ENCODE results near the gene PAX1. TPM values are rescaled to one million over a fixed set of nuclear protein-coding genes. Genes with fewer than 3 reads are reported as not detected.

The PAX1 gene
- total RNA-seq, 1 experiment from 2014 or later: not detected

- no peak overlapping the region for H3K27ac Mint-ChIP-seq (ENCODE audit: unreplicated experiment)
- H3K9me3 Mint-ChIP-seq (ENCODE audit: low read depth, unreplicated experiment): no peaks in the 10 kb centered on the region
- H3K36me3 Mint-ChIP-seq (ENCODE audit: insufficient read depth, unreplicated experiment): no peaks in the 10 kb centered on the region
- TF ChIP-seq CTCF (IDR thresholded peaks at IDR 0.05; ENCODE audit: unreplicated experiment): no peak
- no TSS peak for BruUV-seq (replicated peaks)
- intact Hi-C loops (cut with micrococcal nuclease; ENCODE audit: unreplicated experiment): loop anchor here (5.0 kb wide), 1 partner anchor 598 kb away; no protein-coding TSS in a partner anchor
- no peak for DNase-seq
- CTCF ChIA-PET: no interaction called here
- peaks cover 13% of the 10 kb centered on the region for H3K27me3 Mint-ChIP-seq (ENCODE audit: unreplicated experiment)
- H3K4me3 Mint-ChIP-seq (ENCODE audit: low read depth, unreplicated experiment): no peak overlapping the region
- no peaks in the 10 kb centered on the region for H3K4me1 Mint-ChIP-seq (ENCODE audit: low read depth, unreplicated experiment)
Measured at GRCh38 chr20:21714297-21715192, 9.1 kb downstream of the PAX1 start.

GRCh38 chr20:21715193-21715881 lies 9.9 kb downstream of the PAX1 start:
- no TSS peak for BruUV-seq (replicated peaks)

GRCh38 chr20:21719592-21720214 lies 14.2 kb downstream of the PAX1 start:
- Mint-ChIP-seq H3K9me3 (ENCODE audit: low read depth, unreplicated experiment) (no peaks in the 10 kb centered on the region), H3K36me3 (ENCODE audit: insufficient read depth, unreplicated experiment) (no peaks in the 10 kb centered on the region), H3K4me1 (ENCODE audit: low read depth, unreplicated experiment) (no peaks in the 10 kb centered on the region), H3K4me3 (ENCODE audit: low read depth, unreplicated experiment) (no peak overlapping the region), H3K27ac (ENCODE audit: unreplicated experiment) (no peak overlapping the region), H3K27me3 (ENCODE audit: unreplicated experiment) (peaks cover 9% of the 10 kb centered on the region)
- BruUV-seq (replicated peaks): no TSS peak
- TF ChIP-seq CTCF (IDR thresholded peaks at IDR 0.05; ENCODE audit: unreplicated experiment): peak; percentile 22
- intact Hi-C loops (cut with micrococcal nuclease; ENCODE audit: unreplicated experiment): loop anchor here (5.0 kb wide), 1 partner anchor 593 kb away; no protein-coding TSS in a partner anchor
- CTCF ChIA-PET: interaction anchor here (1.6 kb wide), 1 partner anchor 387 kb away, joined by 4 read pairs; no protein-coding TSS in a partner anchor
- peak; percentile 41 for DNase-seq

More at GRCh38 chr20:21715193-21715881, 9.9 kb downstream of the PAX1 start:
- Mint-ChIP-seq H3K4me3 (ENCODE audit: low read depth, unreplicated experiment) (no peak overlapping the region), H3K36me3 (ENCODE audit: insufficient read depth, unreplicated experiment) (no peaks in the 10 kb centered on the region), H3K4me1 (ENCODE audit: low read depth, unreplicated experiment) (no peaks in the 10 kb centered on the region), H3K27me3 (ENCODE audit: unreplicated experiment) (peaks cover 13% of the 10 kb centered on the region), H3K9me3 (ENCODE audit: low read depth, unreplicated experiment) (no peaks in the 10 kb centered on the region), H3K27ac (ENCODE audit: unreplicated experiment) (no peak overlapping the region)
- TF ChIP-seq CTCF (IDR thresholded peaks at IDR 0.05; ENCODE audit: unreplicated experiment): no peak
- DNase-seq: no peak
- CTCF ChIA-PET: no interaction called here
- intact Hi-C loops (cut with micrococcal nuclease; ENCODE audit: unreplicated experiment): loop anchor here (5.0 kb wide), 1 partner anchor 597 kb away; no protein-coding TSS in a partner anchor

GRCh38 chr20:21725892-21726291 lies 20.4 kb downstream of the PAX1 start:
- no peak for DNase-seq
- no peaks in the 10 kb centered on the region for H3K36me3 Mint-ChIP-seq (ENCODE audit: insufficient read depth, unreplicated experiment)
- H3K4me1 Mint-ChIP-seq (ENCODE audit: low read depth, unreplicated experiment): no peaks in the 10 kb centered on the region
- intact Hi-C loops (cut with micrococcal nuclease; ENCODE audit: unreplicated experiment): no loop called here
- CTCF ChIA-PET: no interaction called here
- H3K4me3 Mint-ChIP-seq (ENCODE audit: low read depth, unreplicated experiment): no peak overlapping the region
- no peak overlapping the region for H3K27ac Mint-ChIP-seq (ENCODE audit: unreplicated experiment)
- H3K9me3 Mint-ChIP-seq (ENCODE audit: low read depth, unreplicated experiment): no peaks in the 10 kb centered on the region
- no peaks in the 10 kb centered on the region for H3K27me3 Mint-ChIP-seq (ENCODE audit: unreplicated experiment)
- TF ChIP-seq CTCF (IDR thresholded peaks at IDR 0.05; ENCODE audit: unreplicated experiment): no peak
- no TSS peak for BruUV-seq (replicated peaks)

Measured in Calu3 (cell line).